ENCODE measurements around the gene SCD5. TPM values are rescaled to one million over a fixed set of nuclear protein-coding genes. Genes with fewer than 3 reads are reported as not detected.

SCD5 gene
- total and polyA plus RNA-seq, 2 of the 8 experiments (the other 6 are each of a cell fraction or from before 2014, with no cell fraction given) = 0.92 to 1.2 TPM

DNA sequence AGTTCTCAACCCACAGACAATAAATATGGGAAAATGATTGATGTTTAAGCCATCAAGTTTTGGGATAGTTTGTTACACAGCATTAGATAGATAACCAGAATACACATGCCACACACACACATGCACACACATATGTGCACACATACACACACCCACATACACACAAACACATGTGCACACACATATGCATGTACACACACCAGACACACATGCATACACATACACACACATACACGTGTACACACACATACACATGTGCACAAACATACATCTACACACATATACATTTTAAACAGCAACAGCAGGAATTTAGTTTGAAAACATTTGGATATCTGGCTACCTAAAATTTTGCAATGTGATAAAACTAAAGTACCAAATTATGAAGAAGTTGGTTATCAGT, 194.1 kb downstream of the SCD5 start (continued):
- TF ChIP-seq, protein P1, sequence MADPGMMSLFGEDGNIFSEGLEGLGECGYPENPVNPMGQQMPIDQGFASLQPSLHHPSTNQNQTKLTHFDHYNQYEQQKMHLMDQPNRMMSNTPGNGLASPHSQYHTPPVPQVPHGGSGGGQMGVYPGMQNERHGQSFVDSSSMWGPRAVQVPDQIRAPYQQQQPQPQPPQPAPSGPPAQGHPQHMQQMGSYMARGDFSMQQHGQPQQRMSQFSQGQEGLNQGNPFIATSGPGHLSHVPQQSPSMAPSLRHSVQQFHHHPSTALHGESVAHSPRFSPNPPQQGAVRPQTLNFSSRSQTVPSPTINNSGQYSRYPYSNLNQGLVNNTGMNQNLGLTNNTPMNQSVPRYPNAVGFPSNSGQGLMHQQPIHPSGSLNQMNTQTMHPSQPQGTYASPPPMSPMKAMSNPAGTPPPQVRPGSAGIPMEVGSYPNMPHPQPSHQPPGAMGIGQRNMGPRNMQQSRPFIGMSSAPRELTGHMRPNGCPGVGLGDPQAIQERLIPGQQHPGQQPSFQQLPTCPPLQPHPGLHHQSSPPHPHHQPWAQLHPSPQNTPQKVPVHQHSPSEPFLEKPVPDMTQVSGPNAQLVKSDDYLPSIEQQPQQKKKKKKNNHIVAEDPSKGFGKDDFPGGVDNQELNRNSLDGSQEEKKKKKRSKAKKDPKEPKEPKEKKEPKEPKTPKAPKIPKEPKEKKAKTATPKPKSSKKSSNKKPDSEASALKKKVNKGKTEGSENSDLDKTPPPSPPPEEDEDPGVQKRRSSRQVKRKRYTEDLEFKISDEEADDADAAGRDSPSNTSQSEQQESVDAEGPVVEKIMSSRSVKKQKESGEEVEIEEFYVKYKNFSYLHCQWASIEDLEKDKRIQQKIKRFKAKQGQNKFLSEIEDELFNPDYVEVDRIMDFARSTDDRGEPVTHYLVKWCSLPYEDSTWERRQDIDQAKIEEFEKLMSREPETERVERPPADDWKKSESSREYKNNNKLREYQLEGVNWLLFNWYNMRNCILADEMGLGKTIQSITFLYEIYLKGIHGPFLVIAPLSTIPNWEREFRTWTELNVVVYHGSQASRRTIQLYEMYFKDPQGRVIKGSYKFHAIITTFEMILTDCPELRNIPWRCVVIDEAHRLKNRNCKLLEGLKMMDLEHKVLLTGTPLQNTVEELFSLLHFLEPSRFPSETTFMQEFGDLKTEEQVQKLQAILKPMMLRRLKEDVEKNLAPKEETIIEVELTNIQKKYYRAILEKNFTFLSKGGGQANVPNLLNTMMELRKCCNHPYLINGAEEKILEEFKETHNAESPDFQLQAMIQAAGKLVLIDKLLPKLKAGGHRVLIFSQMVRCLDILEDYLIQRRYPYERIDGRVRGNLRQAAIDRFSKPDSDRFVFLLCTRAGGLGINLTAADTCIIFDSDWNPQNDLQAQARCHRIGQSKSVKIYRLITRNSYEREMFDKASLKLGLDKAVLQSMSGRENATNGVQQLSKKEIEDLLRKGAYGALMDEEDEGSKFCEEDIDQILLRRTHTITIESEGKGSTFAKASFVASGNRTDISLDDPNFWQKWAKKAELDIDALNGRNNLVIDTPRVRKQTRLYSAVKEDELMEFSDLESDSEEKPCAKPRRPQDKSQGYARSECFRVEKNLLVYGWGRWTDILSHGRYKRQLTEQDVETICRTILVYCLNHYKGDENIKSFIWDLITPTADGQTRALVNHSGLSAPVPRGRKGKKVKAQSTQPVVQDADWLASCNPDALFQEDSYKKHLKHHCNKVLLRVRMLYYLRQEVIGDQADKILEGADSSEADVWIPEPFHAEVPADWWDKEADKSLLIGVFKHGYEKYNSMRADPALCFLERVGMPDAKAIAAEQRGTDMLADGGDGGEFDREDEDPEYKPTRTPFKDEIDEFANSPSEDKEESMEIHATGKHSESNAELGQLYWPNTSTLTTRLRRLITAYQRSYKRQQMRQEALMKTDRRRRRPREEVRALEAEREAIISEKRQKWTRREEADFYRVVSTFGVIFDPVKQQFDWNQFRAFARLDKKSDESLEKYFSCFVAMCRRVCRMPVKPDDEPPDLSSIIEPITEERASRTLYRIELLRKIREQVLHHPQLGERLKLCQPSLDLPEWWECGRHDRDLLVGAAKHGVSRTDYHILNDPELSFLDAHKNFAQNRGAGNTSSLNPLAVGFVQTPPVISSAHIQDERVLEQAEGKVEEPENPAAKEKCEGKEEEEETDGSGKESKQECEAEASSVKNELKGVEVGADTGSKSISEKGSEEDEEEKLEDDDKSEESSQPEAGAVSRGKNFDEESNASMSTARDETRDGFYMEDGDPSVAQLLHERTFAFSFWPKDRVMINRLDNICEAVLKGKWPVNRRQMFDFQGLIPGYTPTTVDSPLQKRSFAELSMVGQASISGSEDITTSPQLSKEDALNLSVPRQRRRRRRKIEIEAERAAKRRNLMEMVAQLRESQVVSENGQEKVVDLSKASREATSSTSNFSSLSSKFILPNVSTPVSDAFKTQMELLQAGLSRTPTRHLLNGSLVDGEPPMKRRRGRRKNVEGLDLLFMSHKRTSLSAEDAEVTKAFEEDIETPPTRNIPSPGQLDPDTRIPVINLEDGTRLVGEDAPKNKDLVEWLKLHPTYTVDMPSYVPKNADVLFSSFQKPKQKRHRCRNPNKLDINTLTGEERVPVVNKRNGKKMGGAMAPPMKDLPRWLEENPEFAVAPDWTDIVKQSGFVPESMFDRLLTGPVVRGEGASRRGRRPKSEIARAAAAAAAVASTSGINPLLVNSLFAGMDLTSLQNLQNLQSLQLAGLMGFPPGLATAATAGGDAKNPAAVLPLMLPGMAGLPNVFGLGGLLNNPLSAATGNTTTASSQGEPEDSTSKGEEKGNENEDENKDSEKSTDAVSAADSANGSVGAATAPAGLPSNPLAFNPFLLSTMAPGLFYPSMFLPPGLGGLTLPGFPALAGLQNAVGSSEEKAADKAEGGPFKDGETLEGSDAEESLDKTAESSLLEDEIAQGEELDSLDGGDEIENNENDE (IDR thresholded peaks at IDR 0.05; ENCODE audit: insufficient replicate concordance, low read length) = no peak
- TF ChIP-seq SIN3A (conservative IDR thresholded peaks at IDR 0.05 in 1 of 2, IDR thresholded peaks at IDR 0.05 in 1 of 2; ENCODE audit: low read depth in 1 of 2, low read length in 2 of 2) = no peak
